IMR-90 (cell line): ENCODE data around the gene SPEG. TPM values are rescaled to one million over a fixed set of nuclear protein-coding genes. Genes with fewer than 3 reads are reported as not detected.

Source experiments
- ATAC-seq: fragments of 200-7000 bp; cut with Tn5 transposase; 2 replicates; pipeline ENCODE4 v1.9.1; 2020; ENCODE audit warnings: low read depth, mild to moderate bottlenecking, moderate library complexity
- BruUV-seq: library from RNA; stranded (reverse); fragments of 400-500 nt; replicated peaks from 2 replicates; lab custom pipeline; 2021; lab: Mats Ljungman, UMichigan
- CTCF ChIA-PET: fragments of 300-600 bp; formaldehyde crosslinking; extraction: SDS; loops from one replicate; lab custom pipeline; 2021; ENCODE audit warnings: antibody characterized with exemption; lab: Yijun Ruan, JAX
- POLR2A ChIA-PET: fragments of 300-600 bp; sonication (Branson Sonifier 250); formaldehyde crosslinking; loops from one replicate; lab custom pipeline; 2022; ENCODE audit warnings: antibody characterized with exemption; ENCODE audit not compliant: unreplicated experiment; lab: Charles Lee
- DNase-seq: peaks from one replicate; pipeline ENCODE4 v3.0.0; 2013
- H2AFZ ChIP-seq: replicated peaks from 2 replicates; pipeline ENCODE3; 2013; ENCODE audit warnings: low read length, mild to moderate bottlenecking; ENCODE audit not compliant: poor library complexity
- H2AK5ac ChIP-seq: 2 replicates; pipeline ENCODE4 v1.6.1; 2013; ENCODE audit warnings: low read depth, low read length, inconsistent platforms
- H2AK9ac ChIP-seq: replicated peaks from 2 replicates; pipeline ENCODE3; 2013; ENCODE audit warnings: mild to moderate bottlenecking, low read depth, low read length, moderate library complexity; ENCODE audit not compliant: poor library complexity
- H2BK120ac ChIP-seq: 2 replicates; pipeline ENCODE4 v1.6.1; 2013; ENCODE audit warnings: low read depth, low read length, inconsistent platforms
- H2BK15ac ChIP-seq: 3 replicates; pipeline ENCODE4 v1.6.1; 2013; ENCODE audit warnings: low read depth, low read length, inconsistent platforms
- H2BK20ac ChIP-seq: 2 replicates; pipeline ENCODE4 v1.6.1; 2013; ENCODE audit warnings: low read depth, mild to moderate bottlenecking, inconsistent platforms, low read length, moderate library complexity
- H2BK5ac ChIP-seq: 2 replicates; pipeline ENCODE4 v1.6.1; 2013; ENCODE audit warnings: mild to moderate bottlenecking, low read depth, low read length, inconsistent platforms; ENCODE audit not compliant: poor library complexity, severe bottlenecking
- H3K14ac ChIP-seq: replicated peaks from 2 replicates; pipeline ENCODE4 v1.6.1; 2013; ENCODE audit warnings: low read depth, low read length, inconsistent platforms
- H3K18ac ChIP-seq: 2 replicates; pipeline ENCODE4 v1.6.1; 2013; ENCODE audit warnings: low read depth, low read length, control low read depth
- H3K23ac ChIP-seq: 2 replicates; pipeline ENCODE4 v1.6.1; 2013; ENCODE audit warnings: low read depth, low read length, inconsistent platforms
- H3K27ac ChIP-seq: 2 replicates; pipeline ENCODE4 v1.5.1; 2013; ENCODE audit warnings: mild to moderate bottlenecking, control low read depth, low read length; ENCODE audit not compliant: insufficient read depth
- H3K27me3 ChIP-seq: 2 replicates; pipeline ENCODE4 v1.6.1; 2013; ENCODE audit warnings: low read length; ENCODE audit not compliant: control insufficient read depth, insufficient read depth
- H3K36me3 ChIP-seq: 2 replicates; pipeline ENCODE4 v1.6.1; 2013; ENCODE audit warnings: low read length, mixed read lengths; ENCODE audit not compliant: control insufficient read depth, insufficient read depth
- H3K4ac ChIP-seq: 2 replicates; pipeline ENCODE4 v1.6.1; 2013; ENCODE audit warnings: low read depth, low read length, inconsistent platforms
- H3K4me1 ChIP-seq: 2 replicates; pipeline ENCODE4 v1.6.1; 2013; ENCODE audit warnings: low read length, mixed read lengths; ENCODE audit not compliant: control insufficient read depth, insufficient read depth
- H3K4me2 ChIP-seq: 2 replicates; pipeline ENCODE4 v1.6.1; 2013; ENCODE audit warnings: low read depth, mild to moderate bottlenecking, control low read depth, low read length, moderate library complexity
- H3K4me3 ChIP-seq: 2 replicates; pipeline ENCODE4 v1.5.1; 2013; ENCODE audit warnings: low read depth, mild to moderate bottlenecking, control low read depth, low read length, moderate library complexity; ENCODE audit not compliant: insufficient read depth
- H3K56ac ChIP-seq: 2 replicates; pipeline ENCODE4 v1.6.1; 2013; ENCODE audit warnings: low read length, inconsistent platforms; ENCODE audit not compliant: insufficient read depth; ENCODE audit errors: extremely low read depth
- H3K79me1 ChIP-seq, 2 experiments: 2 replicates each; pipeline ENCODE4 v1.6.1; 2013; ENCODE audit warnings: low read length in 2 of 2, inconsistent platforms in 1 of 2, low read depth in 1 of 2
- H3K9ac ChIP-seq: 2 replicates; pipeline ENCODE4 v1.6.1; 2013; ENCODE audit warnings: low read depth, low read length, control low read depth
- H3K9me1 ChIP-seq: 2 replicates; pipeline ENCODE4 v1.6.1; 2013; ENCODE audit warnings: low read length, inconsistent platforms; ENCODE audit not compliant: insufficient read depth
- H3K9me3 ChIP-seq: 2 replicates; pipeline ENCODE4 v1.6.1; 2013; ENCODE audit warnings: low read length; ENCODE audit not compliant: control insufficient read depth, insufficient read depth
- H4K20me1 ChIP-seq: 2 replicates; pipeline ENCODE4 v1.6.1; 2013; ENCODE audit warnings: low read length, inconsistent platforms; ENCODE audit not compliant: insufficient read depth
- H4K5ac ChIP-seq: 2 replicates; pipeline ENCODE4 v1.6.1; 2013; ENCODE audit warnings: mild to moderate bottlenecking, low read depth, low read length, control low read depth
- H4K8ac ChIP-seq, 2 experiments: 2 replicates each; pipeline ENCODE4 v1.6.1; 2013; ENCODE audit warnings: low read depth in 2 of 2, low read length in 2 of 2, control low read depth in 1 of 2, inconsistent platforms in 1 of 2
- H4K91ac ChIP-seq: 2 replicates; pipeline ENCODE4 v1.6.1; 2013; ENCODE audit warnings: low read depth, low read length, inconsistent platforms; ENCODE audit not compliant: insufficient read depth
- CEBPB ChIP-seq: IDR thresholded peaks from 2 replicates; pipeline ENCODE4 v1.6.1; 2012; ENCODE audit warnings: low read depth, low read length, improper control_type of control experiment
- ELK1 ChIP-seq: fragments of 150-350 bp; IDR thresholded peaks from 2 replicates; pipeline ENCODE4 v1.6.1; 2016; ENCODE audit warnings: low read depth, mild to moderate bottlenecking, low read length, moderate library complexity, borderline replicate concordance
- MXI1 ChIP-seq: IDR thresholded peaks from 2 replicates; pipeline ENCODE4 v1.6.1; 2012; ENCODE audit warnings: low read depth, mild to moderate bottlenecking, low read length, moderate library complexity, borderline replicate concordance
- NFE2L2 ChIP-seq: fragments of 150-350 bp; IDR thresholded peaks from 2 replicates; pipeline ENCODE4 v1.6.1; 2016; ENCODE audit warnings: low read depth, mild to moderate bottlenecking, low read length
- RCOR1 ChIP-seq: IDR thresholded peaks from 2 replicates; pipeline ENCODE4 v1.6.1; 2012; ENCODE audit warnings: mild to moderate bottlenecking, low read length, improper control_type of control experiment; ENCODE audit not compliant: insufficient replicate concordance
- USF2 ChIP-seq: fragments of 150-350 bp; IDR thresholded peaks from 2 replicates; pipeline ENCODE4 v1.6.1; 2017; ENCODE audit warnings: mild to moderate bottlenecking, antibody characterized with exemption, low read length, low read depth
- WGBS, 2 experiments: methylation state at CpG; one replicate each; pipeline versions ENCODE4 v1.1.5 to v1.1.7; 2013; ENCODE audit warnings: missing lambda C conversion rate in 2 of 2; ENCODE audit not compliant: insufficient read length in 1 of 2; ENCODE audit errors: extremely low coverage in 2 of 2; 5-methylcytosine and 5-hydroxymethylcytosine counted together
- dilution Hi-C: fragments of 300-500 bp; cut with HindIII; formaldehyde crosslinking; loops from one replicate; pipeline ENCODE4 v1.14.3; 2018; ENCODE audit warnings: low sequenced_read_pairs; ENCODE audit not compliant: unreplicated experiment
- in situ Hi-C: fragments of 300-500 bp; cut with MboI; formaldehyde crosslinking; loops from 3 replicates; pipeline ENCODE4 v1.14.3; 2019; ENCODE audit warnings: low sequenced_read_pairs, inconsistent platforms, mixed read lengths
- intact Hi-C: fragments of 100-400 bp; cut with micrococcal nuclease; formaldehyde crosslinking; loops from 2 replicates; pipeline ENCODE4 v1.10.0; 2022
- polyA plus RNA-seq, 3 experiments: library from polyadenylated mRNA; depleted of rRNA; stranded (reverse); fragments of >200 nt; gene quantifications; 2 replicates each; pipeline ENCODE4 v1.2.3, GENCODE V29; 2012; ENCODE audit warnings: low replicate concordance in 1 of 3
- total RNA-seq: library from RNA; depleted of rRNA; stranded (reverse); fragments of >200 nt; gene quantifications from 2 replicates; pipeline ENCODE4 v1.2.3, GENCODE V29; 2012

Gene SPEG
- total and polyA plus RNA-seq, 2 of the 4 experiments (the other 2 are of a cell fraction): 6.8 to 81.6 TPM

GRCh38 chr2:219466816-219467735, 32.4 kb downstream of the SPEG start:
- Histone ChIP-seq H3K27ac (no peak overlapping the region), H3K4me2 (no peak overlapping the region), H3K9ac (no peak overlapping the region), H3K18ac (no peak overlapping the region), H3K9me3 (no peaks in the 10 kb centered on the region), H4K91ac (no peak overlapping the region), H2BK15ac (no peak overlapping the region), H3K23ac (no peak overlapping the region), H3K79me1 (no peaks in the 10 kb centered on the region; a peak in 1 of 4 replicates), H4K5ac (no peak overlapping the region), H3K27me3 (no peaks in the 10 kb centered on the region), H3K4me3 (no peak overlapping the region), H2AFZ (no peak overlapping the region), H3K4me1 (peaks cover 13% of the 10 kb centered on the region), H2BK5ac (no peak overlapping the region), H2BK120ac (no peak overlapping the region), H4K20me1 (no peaks in the 10 kb centered on the region; the same call in 1 of the 2 replicates), H3K9me1 (no peaks in the 10 kb centered on the region), H3K4ac (no peak overlapping the region), H3K14ac (no peak overlapping the region), H2AK5ac (no peak overlapping the region), H2AK9ac (no peak overlapping the region), H2BK20ac (no peak overlapping the region), H3K36me3 (peaks cover 68% of the 10 kb centered on the region; the same call in 1 of the 2 replicates), H3K56ac (no peak overlapping the region), H4K8ac (no peak overlapping the region)
- DNase-seq: no peak
- TF ChIP-seq USF2 (no peak), CEBPB (no peak), ELK1 (no peak), NFE2L2 (no peak), MXI1 (no peak), RCOR1 (no peak)
- no peak for ATAC-seq
- in situ Hi-C loops (no loop called here), intact Hi-C loops (no loop called here), dilution Hi-C loops (no loop called here)
- POLR2A ChIA-PET: interaction anchor here (0.6 kb wide), 1 partner anchor 734 kb away, joined by 3 read pairs; no protein-coding TSS in a partner anchor
- CTCF ChIA-PET: interaction anchor here (1.0 kb wide), 1 partner anchor 9 kb away, joined by 3 read pairs; no protein-coding TSS in a partner anchor
- BruUV-seq: no TSS peak
- 81% methylated on average over 21 of the region's 28 CpGs; no CpG with 5 or more reads in 1 of the 2 experiments for WGBS, 2 experiments
